ENCODE data around the gene EYS.

- TF ChIP-seq POLR2A (IDR thresholded peaks at IDR 0.05), result no peak
- TF ChIP-seq CTCF (IDR thresholded peaks at IDR 0.05), result no peak
- no peak for TF ChIP-seq EP300 (IDR thresholded peaks at IDR 0.05)
Observed at GRCh38 chr6:64013011-64013410, 1694.0 kb downstream of the EYS start.
